Skin epidermis (tissue), 12 donors: ENCODE measurements around the gene SH2B3.
"Not testable (repeated sequence)": the region's sequence is repeated elsewhere in the genome, so short reads cannot be mapped to it uniquely, and the experiment has no call there.

ENCODE experiments used
- H3K27ac ChIP-seq, 21 experiments: fragments of 200-600 bp; sonication (generic) in 11 of 21; one replicate each; pipeline ENCODE4 v1.5.0; 2020; ENCODE audit warnings: mild to moderate bottlenecking in 3 of 21, inconsistent platforms in 2 of 21, moderate library complexity in 2 of 21
- H3K4me3 ChIP-seq, 7 experiments: fragments of 200-600 bp; sonication (generic) in 2 of 7; one replicate each; pipeline ENCODE4 v1.5.0; 2020; ENCODE audit warnings: inconsistent platforms in 2 of 7, mild to moderate bottlenecking in 2 of 7, moderate library complexity in 1 of 7

Gene SH2B3

GRCh38 chr12:111384596-111384995, 21.1 kb upstream of the SH2B3 start:
- Histone ChIP-seq H3K27ac (no peak overlapping the region), H3K4me3 (no peak overlapping the region)

GRCh38 chr12:111386885-111387284, 18.8 kb upstream of the SH2B3 start:
- Histone ChIP-seq H3K4me3 (no peak overlapping the region), H3K27ac (no peak overlapping the region)

- H3K4me3 ChIP-seq: no peak overlapping the region
- no peak overlapping the region for H3K27ac ChIP-seq
Observed at GRCh38 chr12:111387747-111388323, 17.9 kb upstream of the SH2B3 start.

DNA sequence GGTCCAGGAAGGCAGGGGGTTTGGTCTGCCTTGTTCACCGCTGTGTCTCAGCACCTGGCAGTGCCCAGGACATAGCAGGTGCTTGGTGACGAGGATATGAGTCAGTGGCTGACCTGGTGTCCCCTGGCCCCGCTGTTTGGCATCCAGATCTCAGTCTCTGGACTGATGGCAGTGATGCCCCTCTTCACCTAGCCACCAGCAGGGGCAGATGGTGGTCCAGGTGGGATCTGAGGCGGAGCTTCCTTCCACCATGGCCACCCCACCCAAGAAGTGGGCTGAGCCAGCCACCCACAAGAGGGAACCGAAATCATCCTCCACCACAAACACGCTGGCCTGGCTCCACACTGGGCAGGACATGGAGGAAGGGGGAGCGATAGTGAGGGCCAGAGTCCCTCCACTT, 16.1 kb upstream of the SH2B3 start:
- Histone ChIP-seq H3K27ac (no peak overlapping the region), H3K4me3 (no peak overlapping the region)

- Histone ChIP-seq H3K4me3 (no peak overlapping the region), H3K27ac (peak overlapping the region in 1 of 21 experiments; percentile 29)
Observed at GRCh38 chr12:111390910-111391309, 14.8 kb upstream of the SH2B3 start.

DNA sequence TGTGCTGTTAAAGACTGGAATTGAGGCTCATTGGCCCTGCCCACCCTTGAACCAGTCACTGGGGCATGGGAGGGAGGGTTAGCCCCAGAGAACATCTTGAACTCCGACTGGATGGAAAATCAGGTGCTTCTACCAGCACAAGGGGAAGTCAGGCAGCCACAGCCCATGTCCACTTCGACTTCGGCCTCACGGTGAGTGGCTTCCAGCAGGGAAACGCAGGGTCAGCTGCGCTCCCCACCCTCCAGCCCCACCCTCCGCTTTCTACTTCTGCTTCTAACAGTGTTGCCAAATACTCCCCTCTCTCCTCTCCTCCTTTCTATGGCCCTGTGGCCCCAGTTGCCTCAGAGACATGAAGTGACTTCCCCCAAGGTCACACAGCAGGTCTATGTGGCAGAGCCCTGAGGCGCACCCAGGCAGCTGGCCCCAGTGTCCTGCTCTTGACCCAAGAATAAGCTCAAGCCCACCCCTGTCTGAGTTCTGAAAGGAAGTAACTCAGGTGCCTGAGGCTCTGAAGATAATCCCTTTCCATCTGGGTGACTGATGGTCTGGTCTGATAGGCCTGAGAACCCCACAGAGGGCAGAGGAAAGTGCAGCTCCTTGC, 11.9 kb upstream of the SH2B3 start:
- Histone ChIP-seq H3K27ac (no peak overlapping the region), H3K4me3 (no peak overlapping the region)

DNA sequence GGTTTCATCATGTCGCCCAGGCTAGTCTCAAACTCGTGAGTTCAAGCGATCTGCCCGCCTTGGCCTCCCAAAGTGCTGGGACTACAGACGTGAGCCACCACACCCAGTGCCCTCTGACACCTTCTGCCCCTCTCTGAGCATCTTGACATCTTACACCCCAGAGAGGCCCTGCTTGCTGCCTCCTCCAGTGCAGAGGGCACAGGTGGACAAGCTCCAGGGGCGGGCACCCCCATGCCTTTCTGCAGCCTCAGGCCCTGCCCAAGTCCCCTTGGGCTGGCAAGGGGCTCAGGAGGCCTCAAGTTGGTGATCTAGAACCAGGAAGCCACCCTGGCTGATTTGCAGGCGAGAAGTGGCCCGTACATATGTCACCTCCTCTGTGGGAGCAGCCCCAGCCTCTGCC, 11.2 kb upstream of the SH2B3 start:
- no peak overlapping the region for H3K4me3 ChIP-seq
- no peak overlapping the region for H3K27ac ChIP-seq

DNA sequence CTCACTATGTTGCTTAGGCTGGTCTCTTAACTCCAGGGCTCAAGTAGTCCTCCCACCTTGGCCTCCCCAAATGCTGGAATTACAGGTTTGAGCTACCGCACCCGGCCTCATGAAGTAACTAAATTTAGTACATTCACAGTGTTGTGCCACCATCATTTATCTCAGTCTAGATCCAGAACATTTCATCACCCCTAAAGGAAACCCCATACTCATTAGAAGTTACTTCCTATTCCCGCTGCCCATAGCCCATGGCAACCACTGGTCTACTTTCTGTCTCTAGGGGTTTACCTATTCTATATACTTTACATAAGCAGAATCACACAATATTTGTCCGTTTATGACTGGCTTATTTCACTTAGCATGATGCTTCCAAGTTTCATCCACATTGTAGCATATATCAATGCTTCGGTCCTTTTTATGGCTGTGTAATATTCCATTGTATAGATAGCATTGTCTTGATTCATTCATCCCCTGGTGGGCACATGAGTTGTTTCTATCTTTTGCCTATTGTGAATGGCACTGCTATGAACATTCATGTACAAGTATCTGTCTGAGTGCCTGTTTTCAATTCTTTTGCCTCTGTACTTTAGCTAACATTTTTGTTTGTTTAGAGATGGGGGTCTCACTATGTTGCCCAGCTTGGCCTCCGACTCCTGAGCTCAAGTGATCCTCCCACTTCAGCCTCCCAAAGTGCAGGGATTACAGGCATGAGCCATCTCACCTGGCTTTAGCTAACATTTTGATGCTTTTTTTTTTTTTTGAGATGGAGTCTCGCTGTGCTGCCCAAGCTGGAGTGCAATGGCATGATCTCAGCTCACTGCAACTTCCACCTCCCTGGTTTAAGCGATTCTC, 10.2 kb upstream of the SH2B3 start:
- Histone ChIP-seq H3K27ac (no peak overlapping the region), H3K4me3 (no peak overlapping the region)

DNA sequence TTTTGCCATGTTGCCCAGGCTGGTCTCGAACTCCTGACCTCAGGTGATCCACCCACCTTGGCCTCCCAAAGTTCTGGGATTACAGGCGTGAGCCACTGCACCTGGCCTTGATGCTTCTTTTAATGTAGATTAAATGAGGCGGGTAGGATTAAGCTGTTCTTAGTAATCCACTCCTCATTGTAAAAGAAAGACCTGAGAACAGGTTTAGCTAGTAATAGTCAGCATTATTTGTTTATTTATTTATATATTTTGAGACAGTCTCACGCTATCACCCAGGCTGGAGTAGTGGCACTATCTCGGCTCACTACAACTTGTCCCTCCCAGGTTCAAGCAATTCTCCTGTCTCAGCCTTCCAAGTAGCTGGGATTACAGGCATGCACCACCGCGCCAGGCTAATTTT, 9.5 kb upstream of the SH2B3 start:
- peak overlapping the region in 9 of 21 experiments; percentile 13 to 72 (median 53) for H3K27ac ChIP-seq
- not testable (repeated sequence) for H3K4me3 ChIP-seq

- peak overlapping the region in 5 of 7 experiments; percentile 4 to 7 (median 6) for H3K4me3 ChIP-seq
Observed at GRCh38 chr12:111396726-111397445, 8.8 kb upstream of the SH2B3 start.

GRCh38 chr12:111398530-111398929, 7.2 kb upstream of the SH2B3 start:
- Histone ChIP-seq H3K27ac (peak overlapping the region in 9 of 21 experiments; percentile 1 to 72 (median 38)), H3K4me3 (no peak overlapping the region)

More at GRCh38 chr12:111396726-111397445, 8.8 kb upstream of the SH2B3 start:
- peak overlapping the region in 16 of 21 experiments; percentile 8 to 72 (median 45) for H3K27ac ChIP-seq

DNA sequence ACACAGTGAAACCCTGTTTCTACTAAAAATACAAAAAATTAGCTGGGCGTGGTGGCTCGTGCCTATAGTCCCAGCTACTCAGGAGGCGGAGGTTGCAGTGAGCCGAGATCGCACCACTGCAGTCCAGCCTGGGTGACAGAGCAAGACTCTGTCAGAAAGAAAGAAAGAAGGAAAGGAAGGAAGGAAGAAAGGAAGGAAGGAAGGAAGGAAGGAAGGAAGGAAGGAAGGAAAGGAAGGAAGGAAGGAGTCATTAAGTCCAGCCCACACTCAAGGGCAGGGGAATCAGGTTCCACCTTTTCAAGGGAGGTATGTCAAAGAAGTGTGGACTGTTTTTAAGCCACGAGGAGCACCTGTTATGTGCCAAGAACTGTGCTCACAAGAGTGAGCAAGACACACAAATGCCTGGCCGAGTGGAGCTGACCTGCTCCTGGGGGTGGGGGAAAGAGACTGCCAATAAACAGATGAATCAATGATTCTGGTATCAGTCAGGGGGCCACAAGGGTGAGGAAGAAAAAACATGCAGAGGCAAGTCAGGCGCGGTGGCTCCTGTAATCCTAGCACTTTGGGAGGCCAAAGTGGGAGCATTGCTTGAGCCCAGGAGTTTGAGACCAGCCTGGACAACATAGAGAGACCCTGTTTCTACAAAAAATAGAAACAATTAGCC, 5.8 kb upstream of the SH2B3 start:
- peak overlapping the region in 4 of 21 experiments; percentile 1 to 72 (median 26) for H3K27ac ChIP-seq
- not testable (repeated sequence) for H3K4me3 ChIP-seq

- H3K4me3 ChIP-seq: no peak overlapping the region
- no peak overlapping the region for H3K27ac ChIP-seq
Observed at GRCh38 chr12:111401167-111401605, 4.5 kb upstream of the SH2B3 start.

- peak overlapping the region in 15 of 21 experiments; percentile 4 to 91 (median 70) for H3K27ac ChIP-seq
- H3K4me3 ChIP-seq: not testable (repeated sequence)
Observed at GRCh38 chr12:111402490-111402824, 3.3 kb upstream of the SH2B3 start.

GRCh38 chr12:111404362-111405148, 1.2 kb upstream of the SH2B3 start:
- Histone ChIP-seq H3K27ac (peak overlapping the region in 20 of 21 experiments; percentile 35 to 96 (median 90)), H3K4me3 (peak overlapping the region; percentile 64 to 92 (median 76))

GRCh38 chr12:111405149-111405858, 419 bp upstream of the SH2B3 start:
- Histone ChIP-seq H3K27ac (peak overlapping the region in 20 of 21 experiments; percentile 35 to 96 (median 91)), H3K4me3 (peak overlapping the region; percentile 64 to 92 (median 76))

DNA sequence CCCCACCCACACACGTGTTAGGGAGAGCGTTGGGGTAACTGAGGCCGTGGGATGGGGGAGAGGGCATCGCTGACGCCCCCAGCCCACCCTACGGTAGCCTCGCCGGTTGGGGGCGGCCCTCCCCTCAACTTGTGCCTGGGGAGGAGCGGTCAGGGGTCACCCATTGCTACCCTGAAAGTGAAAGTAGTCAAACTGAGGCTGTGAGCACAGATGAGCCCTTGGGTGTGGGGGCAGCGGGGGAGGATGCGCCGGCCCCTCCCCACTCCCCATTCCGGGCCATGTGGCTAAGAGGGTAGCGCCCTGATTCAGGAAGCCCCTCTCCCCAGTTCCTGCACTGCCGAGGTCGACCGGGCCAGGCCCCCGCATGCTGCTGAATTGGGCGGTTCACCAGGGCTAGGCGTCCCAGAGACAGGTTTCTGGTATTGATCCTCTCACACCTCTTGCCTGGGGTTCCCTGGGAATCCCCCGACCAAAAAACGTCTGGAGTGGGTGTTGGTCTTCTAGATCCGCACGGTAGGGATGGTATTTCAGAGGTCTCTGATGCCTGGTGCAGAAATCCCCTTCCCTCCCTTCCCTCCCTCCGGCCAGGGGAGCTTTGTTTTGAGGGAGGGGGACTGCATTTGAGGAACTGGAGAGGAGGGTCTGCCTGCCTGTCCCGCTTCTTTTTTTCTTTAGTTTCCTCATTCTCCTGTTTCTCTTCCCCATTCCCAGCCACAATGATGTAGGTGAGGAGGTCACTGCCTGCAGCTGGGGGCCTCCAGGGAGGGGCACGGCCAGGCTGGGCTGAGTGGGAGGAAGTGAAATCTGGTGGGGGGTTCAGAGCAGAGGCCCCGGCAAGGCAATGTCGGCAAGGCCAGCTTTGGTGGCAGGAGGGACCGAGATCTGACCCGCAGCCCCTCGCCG, 1.0 kb downstream of the SH2B3 start:
- peak overlapping the region; percentile 64 to 92 (median 76) for H3K4me3 ChIP-seq
- H3K27ac ChIP-seq: peak overlapping the region; percentile 72 to 96 (median 91)
